ENCODE measurements around the gene GPR33.
"Not testable (repeated sequence)": the region's sequence is repeated elsewhere in the genome, so short reads cannot be mapped to it uniquely, and the experiment has no call there.

GPR33 gene

DNA sequence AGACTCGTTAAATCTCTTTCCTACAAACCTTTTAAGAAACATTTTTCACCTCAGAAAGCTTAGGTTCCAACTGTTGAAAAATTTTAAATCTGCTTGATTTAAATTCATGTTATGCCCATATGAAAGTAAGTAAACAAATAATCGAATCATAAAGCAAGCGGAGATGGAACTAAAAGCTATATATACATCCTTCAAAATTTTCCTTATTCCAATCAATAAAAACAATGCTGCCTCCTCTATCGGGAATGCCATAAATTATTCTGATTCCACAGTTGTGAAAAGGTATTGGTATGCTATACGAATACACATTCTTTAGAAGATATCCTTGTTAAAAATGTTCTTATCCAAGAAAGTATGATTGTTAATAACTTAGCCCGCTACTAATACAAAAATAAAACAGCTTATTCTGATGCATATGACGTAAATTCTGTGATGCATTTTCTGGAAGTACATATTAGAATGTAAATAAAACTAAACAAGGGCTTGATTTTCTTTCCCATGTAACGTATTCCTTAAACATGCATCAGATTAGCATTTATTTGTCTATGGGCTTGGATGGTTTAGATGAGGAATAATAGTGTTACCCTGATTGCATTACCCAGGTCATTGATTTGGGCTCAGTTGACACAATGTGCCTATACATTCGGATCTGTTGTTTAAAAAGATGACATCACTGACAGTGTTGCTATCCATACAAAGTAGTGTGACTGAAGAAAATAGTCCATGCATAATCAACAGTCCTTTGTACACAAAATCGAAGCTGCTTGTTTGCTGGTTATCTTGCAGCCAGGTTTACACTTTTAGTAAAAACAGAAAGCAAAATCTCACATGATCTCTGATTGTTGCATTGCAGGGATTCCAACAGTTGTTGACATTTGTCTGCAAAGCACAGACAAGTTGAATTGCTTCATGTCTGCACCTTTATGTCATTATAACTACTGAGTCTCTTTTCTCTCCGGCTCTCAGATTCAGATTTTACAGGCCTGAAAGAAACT is 29.9 kb downstream of the GPR33 start:
- DNase-seq = no peak

DNA sequence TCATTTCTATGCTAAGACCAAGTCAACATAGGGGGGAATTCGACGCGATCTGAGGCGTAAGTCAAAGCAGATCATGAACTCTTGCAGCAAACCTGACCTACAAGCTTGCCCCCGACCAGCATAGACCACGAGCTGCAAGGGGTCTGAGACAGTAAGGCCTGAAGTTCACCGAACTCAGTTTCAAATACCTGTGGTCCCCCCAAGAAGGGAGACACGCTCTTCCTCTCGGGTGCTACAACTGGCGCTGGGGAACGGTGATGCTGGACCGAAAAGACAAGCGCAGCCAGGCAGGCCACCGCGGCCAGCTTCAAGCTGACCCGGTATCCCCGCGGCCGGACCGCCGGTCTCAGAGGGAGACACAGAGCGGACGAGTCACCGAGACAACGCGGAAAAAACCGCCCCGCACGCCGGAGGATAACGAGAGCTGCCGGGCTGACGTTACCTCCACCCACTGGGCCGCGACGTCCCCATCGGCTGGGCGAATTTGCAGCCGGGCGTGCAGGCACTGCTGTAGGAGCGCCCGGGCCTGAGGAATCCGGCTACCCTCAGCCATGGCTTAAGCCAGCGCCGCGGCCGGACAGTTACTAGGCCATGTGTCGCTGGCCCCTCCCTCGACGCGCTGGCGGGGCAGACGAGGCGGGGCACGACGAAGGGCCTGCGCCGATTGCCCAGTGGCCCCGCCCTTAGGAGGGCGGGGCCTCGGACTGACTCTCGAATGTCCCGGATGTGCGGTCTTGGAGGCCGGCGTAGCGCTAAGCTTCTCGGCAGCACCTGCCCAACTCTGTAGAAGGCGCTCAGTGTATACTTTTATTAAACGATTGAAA is 30.8 kb downstream of the GPR33 start, which contains the start of gene DTD2:
Gene DTD2 (minus strand): TSS at position 666 of the 824 bp plus-strand sequence. CDS start 113 bp downstream, at position 553.
- DNase-seq = peak; percentile 89

GRCh38 chr14:31449971-31450610 is 37.7 kb downstream of the GPR33 start:
- no peak for DNase-seq

DNA sequence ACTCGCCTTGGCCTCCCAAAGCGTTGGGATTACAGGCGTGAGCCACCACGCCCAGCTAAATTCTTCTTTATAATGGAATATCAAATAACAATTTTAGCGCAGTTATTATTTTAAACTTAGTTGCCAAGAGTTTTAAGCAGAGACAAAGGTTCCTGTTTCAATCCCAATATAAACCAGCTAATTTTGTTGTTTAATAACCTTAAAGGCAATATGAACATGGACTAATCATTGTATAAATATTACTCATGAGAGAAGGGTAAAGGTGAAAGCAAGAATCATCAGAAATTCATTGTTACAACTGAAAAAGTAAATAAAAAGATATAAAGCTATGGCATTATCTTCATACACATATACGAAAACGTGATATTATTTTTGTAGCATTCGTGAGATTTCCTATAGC is 38.7 kb downstream of the GPR33 start:
- DNase-seq = no peak

- no peak for DNase-seq
Observed at GRCh38 chr14:31445703-31446102, 42.1 kb downstream of the GPR33 start.

GRCh38 chr14:31442284-31442683 is 45.6 kb downstream of the GPR33 start:
- DNase-seq = no peak

DNA sequence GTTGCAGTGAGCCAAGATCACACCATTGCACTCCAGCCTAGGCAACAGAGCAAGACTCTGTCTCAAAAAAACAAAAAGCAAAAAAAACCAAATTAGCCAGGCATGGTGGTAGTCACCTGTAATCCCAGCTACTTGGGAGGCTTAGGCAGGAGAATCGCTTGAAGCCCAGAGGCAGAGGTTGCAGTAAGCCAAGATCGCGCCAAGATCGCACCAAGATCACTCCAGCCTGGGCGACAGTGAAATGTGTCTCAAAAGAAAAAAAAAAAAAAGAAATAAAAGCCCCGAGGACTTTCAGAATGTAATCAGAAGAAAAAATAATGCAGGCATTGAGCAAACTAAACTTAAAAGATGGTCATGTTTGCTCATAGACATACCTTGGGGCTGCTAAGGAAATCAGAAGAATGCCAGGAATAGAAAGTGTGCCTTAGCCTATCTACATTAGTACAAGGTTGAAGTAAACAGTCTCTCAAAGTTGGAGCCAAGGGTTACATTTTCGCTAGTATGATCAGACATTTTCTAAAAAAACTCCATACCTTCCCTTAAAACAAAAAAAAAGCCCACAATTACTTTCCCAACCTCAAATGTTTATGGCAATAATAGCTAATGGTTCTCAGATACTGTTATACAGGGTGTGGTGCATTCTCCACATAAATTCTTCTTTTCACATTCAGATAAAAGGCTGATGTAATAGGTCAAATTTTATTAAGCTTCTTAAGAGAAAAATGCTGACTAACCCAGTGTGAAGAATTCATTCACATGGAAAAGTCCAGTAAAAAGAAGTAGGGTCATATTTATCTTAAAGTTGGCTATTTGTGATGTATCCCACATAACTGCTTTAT is 46.3 kb downstream of the GPR33 start:
- no peak for DNase-seq

DNA sequence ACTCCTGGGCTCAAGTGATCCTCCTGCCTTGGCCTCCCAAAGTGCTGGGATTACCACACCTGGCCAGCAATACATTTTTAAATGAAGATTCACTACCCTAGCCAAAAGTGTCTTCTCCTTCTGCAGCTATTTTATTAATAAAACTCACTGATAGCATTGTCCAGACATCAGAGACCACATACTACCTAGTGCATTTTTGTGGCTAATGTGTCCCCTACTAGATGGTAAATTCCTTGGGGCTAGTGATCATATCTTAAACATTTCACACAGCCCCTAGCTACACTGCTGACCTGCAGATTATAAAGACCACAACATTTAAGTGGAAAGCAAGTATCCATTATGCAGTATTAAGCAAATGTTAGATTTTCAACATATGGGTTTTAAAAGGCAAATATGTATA is 47.6 kb downstream of the GPR33 start:
- no peak for DNase-seq

DNA sequence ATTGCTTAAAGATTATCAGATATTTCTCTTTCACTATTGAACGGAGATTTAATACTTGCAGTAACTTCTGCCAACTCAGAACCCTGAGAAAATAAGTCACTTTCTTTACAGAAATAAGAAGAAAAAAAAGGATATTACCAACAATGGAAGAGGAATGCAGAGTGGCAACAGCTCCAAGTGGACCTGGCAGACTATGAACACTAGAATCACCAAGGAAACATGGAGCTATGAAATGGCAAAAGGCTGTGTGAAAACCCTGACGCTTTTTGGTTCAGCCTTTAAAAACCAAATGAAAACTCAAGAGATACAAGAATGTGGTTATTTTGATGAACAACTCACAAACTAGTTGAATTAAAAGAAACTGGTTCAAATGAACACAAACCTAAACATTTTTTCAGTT is 48.3 kb downstream of the GPR33 start:
- DNase-seq = no peak

DNA sequence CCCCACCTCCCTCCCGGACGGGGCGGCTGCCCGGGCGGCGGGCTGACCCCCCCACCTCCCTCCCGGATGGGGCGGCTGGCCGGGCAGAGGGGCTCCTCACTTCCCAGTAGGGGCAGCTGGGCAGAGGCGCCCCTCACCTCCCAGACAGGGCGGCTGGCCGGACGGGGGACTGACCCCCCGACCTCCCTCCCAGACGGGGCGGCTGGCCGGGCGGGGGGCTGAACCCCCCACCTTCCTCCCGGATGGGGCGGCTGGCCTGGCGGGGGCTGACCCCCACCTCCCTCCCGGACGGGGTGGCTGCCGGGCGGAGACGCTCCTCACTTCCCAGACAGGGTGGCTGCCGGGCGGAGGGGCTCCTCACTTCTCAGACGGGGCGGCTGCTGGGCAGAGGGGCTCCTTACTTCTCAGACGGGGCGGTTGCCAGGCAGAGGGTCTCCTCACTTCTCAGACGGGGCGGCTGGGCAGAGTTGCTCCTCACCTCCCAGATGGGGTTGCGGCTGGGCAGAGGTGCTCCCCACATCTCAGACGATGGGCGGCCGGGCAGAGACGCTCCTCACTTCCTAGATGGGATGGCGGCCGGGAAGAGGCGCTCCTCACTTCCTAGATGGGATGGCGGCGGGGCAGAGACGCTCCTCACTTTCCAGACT is 50.7 kb downstream of the GPR33 start:
- not testable (repeated sequence) for DNase-seq

DNA sequence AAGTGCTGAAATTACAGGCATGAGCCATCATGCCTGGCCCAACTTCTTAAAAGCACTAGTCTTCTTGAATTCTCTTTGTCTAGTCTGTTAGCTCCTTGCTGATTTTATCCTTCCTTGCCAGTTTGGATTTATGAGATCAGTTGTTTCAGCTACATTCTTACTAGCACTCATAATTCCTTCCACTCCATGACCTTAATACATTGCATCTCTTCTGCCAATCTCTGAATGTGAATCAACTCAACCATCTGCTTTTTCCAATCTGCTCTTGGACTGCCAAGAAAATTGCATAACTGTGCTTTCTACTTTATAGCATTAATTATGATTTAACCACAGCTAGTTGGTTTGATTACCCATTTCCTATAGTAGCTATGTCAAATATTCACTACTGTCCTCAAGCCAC is 52.6 kb downstream of the GPR33 start:
- DNase-seq = no peak

All from NCI-H524 treated with DMSO at 0.1 percent for 48 hours (cell line).